Suppressor macrophage treated with lipopolysaccharide for 4 hours (primary cell): ENCODE results near the gene ARPIN.
"Not testable (repeated sequence)": the region's sequence is repeated elsewhere in the genome, so short reads cannot be mapped to it uniquely, and the experiment has no call there.

Experiments
- DNase-seq: peaks from one replicate; pipeline ENCODE4 v3.0.0-alpha.2; 2020

Gene ARPIN

DNA sequence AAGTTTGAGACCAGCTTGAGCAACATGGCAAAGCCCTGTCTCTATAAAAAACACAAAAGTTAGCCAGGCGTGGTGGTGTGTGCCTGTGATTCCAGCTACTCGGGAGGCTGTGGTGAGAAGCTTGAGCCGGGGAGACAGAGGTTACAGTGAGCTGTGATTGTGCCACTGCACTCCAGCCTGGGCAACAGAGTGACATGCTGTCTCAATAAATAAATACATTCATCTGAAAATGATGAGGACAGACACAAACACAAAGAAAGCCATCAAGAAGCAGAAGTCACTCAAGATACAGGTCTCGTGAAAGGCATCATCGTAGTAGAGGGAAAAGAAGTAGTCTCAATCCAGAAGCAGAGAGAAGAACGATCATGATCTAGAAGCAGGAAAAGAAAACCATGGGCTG lies 37.0 kb downstream of the ARPIN start:
- DNase-seq, result no peak

- DNase-seq, result peak; percentile 92
Measured at GRCh38 chr15:89874926-89875564, 37.7 kb downstream of the ARPIN start.

DNA sequence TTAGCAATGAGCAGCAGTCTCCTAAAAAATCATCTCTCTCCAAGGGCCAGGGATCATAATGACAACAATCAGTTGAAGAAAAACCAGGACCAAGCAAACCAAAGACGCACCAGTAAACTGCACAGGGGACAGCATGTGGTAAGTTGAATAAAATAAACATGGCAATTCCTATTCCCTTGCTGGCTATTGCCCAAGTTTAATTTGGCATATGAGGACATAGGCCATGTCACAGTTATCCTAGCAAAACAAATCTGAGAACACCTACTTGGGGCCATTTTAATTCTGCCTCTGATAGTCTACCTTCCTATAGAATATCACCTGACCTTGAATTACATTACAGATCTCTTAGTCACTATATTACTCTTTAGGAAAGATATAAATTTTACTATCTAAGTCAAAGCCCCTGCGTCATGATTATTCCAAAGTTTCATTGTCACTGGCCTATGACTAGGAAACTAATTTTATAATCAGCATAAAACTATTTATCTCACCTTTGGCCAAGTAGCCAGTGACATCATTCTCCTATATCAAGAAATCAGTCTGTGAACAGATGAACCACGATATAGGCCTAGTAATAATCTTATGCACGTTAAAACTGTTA lies 42.0 kb downstream of the ARPIN start:
- DNase-seq, result no peak

- no peak for DNase-seq
Measured at GRCh38 chr15:89870006-89870405, 42.7 kb downstream of the ARPIN start.

- not testable (repeated sequence) for DNase-seq
Measured at GRCh38 chr15:89869490-89869889, 43.3 kb downstream of the ARPIN start.

DNA sequence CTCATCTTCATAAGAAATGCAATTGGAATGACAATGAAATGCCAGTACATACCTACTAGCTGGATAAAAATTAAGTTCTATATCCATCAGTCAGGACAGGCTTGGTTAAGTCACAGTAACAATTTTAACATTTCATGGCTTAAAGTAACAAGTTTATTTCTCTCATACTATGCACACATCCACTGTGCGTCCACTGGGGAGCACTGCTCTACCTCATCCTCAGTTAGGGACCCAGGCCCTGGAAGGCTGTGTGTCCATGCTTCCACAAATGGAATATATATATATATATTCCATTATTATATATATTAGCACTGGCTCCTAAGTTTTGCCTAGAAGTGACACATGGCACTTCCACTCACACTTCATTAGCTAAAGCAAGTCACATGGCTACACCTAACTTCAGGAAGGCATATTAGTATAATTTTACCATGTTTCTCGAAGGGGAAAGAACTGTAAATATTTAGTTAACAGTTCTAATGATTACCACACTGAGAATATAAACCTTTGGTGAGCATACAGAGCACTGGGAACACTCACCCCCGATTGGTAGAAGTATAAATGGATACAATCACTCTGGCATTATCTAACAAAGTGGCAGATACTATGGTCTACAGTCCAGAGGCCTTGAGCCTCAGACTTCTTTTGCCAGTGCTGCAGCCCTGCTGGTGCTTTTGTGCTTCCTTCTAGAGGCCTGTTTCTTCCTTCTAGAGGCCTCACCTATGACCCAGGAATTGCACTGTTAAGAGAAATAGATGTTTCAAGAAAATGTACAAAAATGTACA lies 47.6 kb downstream of the ARPIN start:
- no peak for DNase-seq

DNA sequence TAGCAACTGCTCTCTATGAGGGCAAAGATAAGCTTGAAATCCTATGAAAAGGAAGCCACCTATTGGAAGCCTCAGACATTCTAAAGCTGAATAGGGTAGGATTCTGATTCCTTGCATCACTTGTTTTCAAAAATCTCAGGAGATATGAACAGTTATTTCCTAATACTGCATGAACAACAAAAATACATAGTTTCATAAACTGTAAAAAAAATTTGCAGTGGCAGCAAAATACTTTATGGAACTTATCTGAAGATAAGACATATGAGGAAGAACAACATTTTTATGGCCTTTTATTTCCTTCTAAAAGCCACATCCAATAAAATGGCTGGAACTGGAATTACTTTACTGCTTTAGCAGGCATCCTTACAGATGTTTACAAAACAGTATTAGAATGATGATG lies 48.8 kb downstream of the ARPIN start:
- no peak for DNase-seq

- DNase-seq, result no peak
Measured at GRCh38 chr15:89860891-89861290, 51.9 kb downstream of the ARPIN start.

- no peak for DNase-seq
Measured at GRCh38 chr15:89860431-89860830, 52.3 kb downstream of the ARPIN start.

GRCh38 chr15:89858661-89859458 lies 53.9 kb downstream of the ARPIN start:
- DNase-seq, result no peak

GRCh38 chr15:89857673-89858072 lies 55.1 kb downstream of the ARPIN start:
- DNase-seq, result no peak

DNA sequence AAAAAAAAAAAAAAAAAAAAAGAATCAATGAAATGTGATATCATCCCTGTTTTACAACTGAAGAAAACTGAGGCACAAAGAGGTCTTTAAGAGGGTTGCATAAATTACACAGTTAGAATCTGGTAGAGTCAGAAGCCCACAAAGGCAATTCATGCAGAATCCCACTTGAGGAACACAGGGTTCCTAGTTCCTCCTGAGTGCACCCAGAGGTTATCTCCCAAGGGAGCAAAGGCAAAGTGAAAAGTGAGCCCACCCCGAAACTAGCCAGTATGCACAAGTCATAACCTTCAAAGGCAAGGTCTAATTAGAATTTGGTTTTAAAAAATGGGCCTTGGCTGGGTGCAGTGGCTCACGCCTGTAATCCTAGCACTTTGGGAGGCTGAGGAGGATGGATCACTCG lies 56.8 kb downstream of the ARPIN start:
- no peak for DNase-seq

GRCh38 chr15:89854863-89855262 lies 57.9 kb downstream of the ARPIN start:
- DNase-seq, result not testable (repeated sequence)

DNA sequence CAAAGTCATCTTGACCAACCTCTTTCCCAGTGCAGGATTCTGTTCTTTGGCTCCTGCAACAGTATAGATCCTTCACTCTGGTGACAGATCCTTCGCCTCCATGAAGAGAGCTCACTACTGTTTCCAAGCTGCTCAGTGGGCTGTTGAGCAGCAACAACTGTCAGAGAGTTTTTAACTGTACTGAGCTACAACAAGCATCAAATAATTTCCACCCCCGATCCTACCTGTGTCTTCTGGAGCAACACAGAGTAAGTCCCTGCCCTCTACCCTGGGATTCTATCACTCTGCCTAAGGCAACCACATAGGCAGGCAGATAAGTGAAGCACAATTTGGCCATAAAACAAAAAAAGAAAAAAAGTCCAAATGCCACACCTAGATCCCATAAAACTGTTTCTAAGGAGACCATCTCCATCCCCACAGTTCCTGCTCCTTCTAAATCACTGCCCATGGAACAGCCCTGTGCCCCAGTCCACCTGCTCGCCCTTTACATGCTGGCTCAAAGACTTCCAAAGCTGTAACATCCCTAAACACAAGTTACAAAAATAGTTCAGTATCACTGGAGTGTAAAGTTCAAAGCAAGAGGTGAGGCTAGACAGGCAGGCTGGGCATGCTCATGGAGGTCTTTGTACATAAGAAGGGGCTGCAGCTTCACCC lies 60.3 kb downstream of the ARPIN start:
- DNase-seq, result no peak

- peak; percentile 67 for DNase-seq
Measured at GRCh38 chr15:89851673-89852341, 60.9 kb downstream of the ARPIN start.

DNA sequence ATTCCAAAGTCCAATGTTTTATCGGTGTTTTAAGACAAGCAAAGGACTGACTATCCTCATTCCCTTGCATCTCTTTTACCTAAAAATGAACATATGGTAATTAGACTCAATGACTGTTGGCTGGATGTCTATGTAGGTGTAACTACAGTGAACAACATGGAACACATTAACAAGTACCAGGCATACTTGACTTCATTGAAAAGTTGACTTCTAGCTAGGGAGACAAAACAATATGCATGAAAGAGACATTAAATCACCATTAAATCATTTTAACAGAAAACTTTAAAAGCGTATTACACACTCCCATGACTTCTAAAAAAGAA lies 63.8 kb downstream of the ARPIN start:
- no peak for DNase-seq

GRCh38 chr15:89847101-89847500 lies 65.7 kb downstream of the ARPIN start:
- DNase-seq, result no peak

GRCh38 chr15:89845305-89845893 lies 67.4 kb downstream of the ARPIN start:
- peak; percentile 81 for DNase-seq
